Lower lobe of right lung (tissue), 2 donors: ENCODE measurements around the gene EIPR1. TPM values are rescaled to one million over a fixed set of nuclear protein-coding genes. Genes with fewer than 3 reads are reported as not detected.
A peak's percentile ranks its signal among the peaks of the same experiment; 100 is the strongest.

ENCODE experiments used
- ATAC-seq, 2 donors: fragments of 200-7000 bp; cut with Tn5 transposase; one replicate each; pipeline ENCODE4 v1.9.1; 2020 to 2022; ENCODE audit warnings: mild to moderate bottlenecking in 2 of 2, moderate library complexity in 2 of 2
- DNase-seq: peaks from one replicate; pipeline ENCODE4 v3.0.0-alpha.2; 2020
- H3K27ac ChIP-seq: fragments of 200-600 bp; one replicate; pipeline ENCODE4 v1.8.0; 2022
- H3K27me3 ChIP-seq: fragments of 200-600 bp; one replicate; pipeline ENCODE4 v1.8.0; 2022; ENCODE audit warnings: low read depth
- H3K36me3 ChIP-seq: fragments of 200-600 bp; one replicate; pipeline ENCODE4 v1.8.0; 2022; ENCODE audit warnings: mild to moderate bottlenecking
- H3K4me1 ChIP-seq: fragments of 200-600 bp; one replicate; pipeline ENCODE4 v1.8.0; 2022
- H3K4me3 ChIP-seq: fragments of 200-600 bp; one replicate; pipeline ENCODE4 v1.8.0; 2022; ENCODE audit warnings: mild to moderate bottlenecking
- H3K9me3 ChIP-seq: fragments of 200-600 bp; one replicate; pipeline ENCODE4 v1.8.0; 2022
- intact Hi-C: fragments of 100-400 bp; cut with DNase I; formaldehyde crosslinking; loops from one replicate; pipeline ENCODE4 v1.11.0; 2022
- total RNA-seq: library from RNA; stranded (reverse); fragmentation: NEBNext Ultra II Directional; extraction: Animal tissue kit (Norgen Biotek cat#: 25700); gene quantifications from one replicate; pipeline ENCODE4 v1.2.1, GENCODE V29; 2021
- TF ChIP-seq, protein P1 (sequence below): fragments of 200-600 bp; IDR thresholded peaks from one replicate; pipeline ENCODE4 v1.8.0; 2022; ENCODE audit warnings: antibody characterized with exemption, mild to moderate bottlenecking
- donor health status: DM: no; HTN: yes; CAD: no; lungs with severe emphysema.

The EIPR1 gene
- total RNA-seq, 1 donor from 2014 or later = 14.9 TPM

DNA sequence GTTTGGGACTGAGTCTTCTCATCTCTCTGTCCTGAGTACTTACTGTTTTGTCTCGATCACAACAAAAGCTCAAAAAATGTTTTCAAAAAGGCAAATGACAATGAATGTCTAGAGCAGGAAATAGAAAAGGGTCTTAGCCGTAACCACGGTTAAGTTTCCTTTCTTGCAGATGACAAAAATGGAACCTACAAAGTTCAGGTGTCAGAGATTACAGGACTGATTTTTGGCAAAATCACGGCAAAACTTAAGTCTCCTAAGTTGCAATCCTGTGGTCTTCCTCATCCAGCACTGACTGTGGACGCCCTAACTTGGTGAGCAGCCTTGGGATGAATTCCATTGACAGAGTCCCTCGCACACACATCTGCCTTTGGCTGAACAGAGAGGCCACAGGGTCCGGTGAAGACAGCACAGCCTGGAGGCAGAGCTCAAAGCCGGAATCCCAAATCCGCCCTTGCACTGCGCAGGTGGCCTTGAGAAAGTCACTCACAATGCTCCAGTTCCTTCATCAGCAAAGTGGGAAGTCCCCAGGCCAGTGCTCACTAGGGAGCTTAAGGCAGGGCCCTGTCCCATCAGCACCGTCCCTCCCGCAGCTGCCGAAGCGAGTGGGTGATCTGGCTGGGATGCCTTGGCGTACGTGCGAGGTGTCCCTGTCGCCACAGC is 55.2 kb downstream of the EIPR1 start:
- H3K4me3 ChIP-seq = no peak overlapping the region
- no peaks in the 10 kb centered on the region for H3K4me1 ChIP-seq
- H3K27ac ChIP-seq = no peak overlapping the region
- H3K27me3 ChIP-seq = no peaks in the 10 kb centered on the region
- TF ChIP-seq, protein P1, sequence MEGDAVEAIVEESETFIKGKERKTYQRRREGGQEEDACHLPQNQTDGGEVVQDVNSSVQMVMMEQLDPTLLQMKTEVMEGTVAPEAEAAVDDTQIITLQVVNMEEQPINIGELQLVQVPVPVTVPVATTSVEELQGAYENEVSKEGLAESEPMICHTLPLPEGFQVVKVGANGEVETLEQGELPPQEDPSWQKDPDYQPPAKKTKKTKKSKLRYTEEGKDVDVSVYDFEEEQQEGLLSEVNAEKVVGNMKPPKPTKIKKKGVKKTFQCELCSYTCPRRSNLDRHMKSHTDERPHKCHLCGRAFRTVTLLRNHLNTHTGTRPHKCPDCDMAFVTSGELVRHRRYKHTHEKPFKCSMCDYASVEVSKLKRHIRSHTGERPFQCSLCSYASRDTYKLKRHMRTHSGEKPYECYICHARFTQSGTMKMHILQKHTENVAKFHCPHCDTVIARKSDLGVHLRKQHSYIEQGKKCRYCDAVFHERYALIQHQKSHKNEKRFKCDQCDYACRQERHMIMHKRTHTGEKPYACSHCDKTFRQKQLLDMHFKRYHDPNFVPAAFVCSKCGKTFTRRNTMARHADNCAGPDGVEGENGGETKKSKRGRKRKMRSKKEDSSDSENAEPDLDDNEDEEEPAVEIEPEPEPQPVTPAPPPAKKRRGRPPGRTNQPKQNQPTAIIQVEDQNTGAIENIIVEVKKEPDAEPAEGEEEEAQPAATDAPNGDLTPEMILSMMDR = no peak
- ATAC-seq = no peak
- no peak for DNase-seq
- H3K36me3 ChIP-seq = peaks cover 5% of the 10 kb centered on the region
- no peaks in the 10 kb centered on the region for H3K9me3 ChIP-seq
- intact Hi-C loops = no loop called here

DNA sequence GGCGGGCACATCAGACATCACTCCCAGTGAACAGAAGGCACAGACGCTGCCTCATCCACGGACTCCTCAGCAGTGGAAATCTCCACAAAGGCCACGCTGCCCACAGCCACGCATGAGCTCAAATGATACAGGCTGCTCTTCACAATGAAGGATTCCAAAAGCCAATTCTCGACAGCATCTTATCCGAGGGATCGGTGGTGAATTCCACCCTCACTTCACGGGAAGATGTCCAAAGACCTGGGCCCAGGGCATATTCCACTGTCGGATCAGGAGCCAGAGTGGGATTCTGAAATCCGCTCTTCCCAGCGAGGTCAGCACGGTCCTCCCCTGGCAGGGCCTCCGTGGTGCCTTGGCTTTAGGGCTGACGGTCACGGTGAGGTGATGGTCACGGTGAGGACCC is 55.8 kb downstream of the EIPR1 start:
- ATAC-seq (no peak), DNase-seq (no peak)
- TF ChIP-seq, protein P1 = no peak
- H3K9me3 ChIP-seq = no peaks in the 10 kb centered on the region
- intact Hi-C loops = no loop called here
- no peaks in the 10 kb centered on the region for H3K4me1 ChIP-seq
- H3K4me3 ChIP-seq = no peak overlapping the region
- peaks cover 5% of the 10 kb centered on the region for H3K36me3 ChIP-seq
- H3K27ac ChIP-seq = no peak overlapping the region
- H3K27me3 ChIP-seq = no peaks in the 10 kb centered on the region

DNA sequence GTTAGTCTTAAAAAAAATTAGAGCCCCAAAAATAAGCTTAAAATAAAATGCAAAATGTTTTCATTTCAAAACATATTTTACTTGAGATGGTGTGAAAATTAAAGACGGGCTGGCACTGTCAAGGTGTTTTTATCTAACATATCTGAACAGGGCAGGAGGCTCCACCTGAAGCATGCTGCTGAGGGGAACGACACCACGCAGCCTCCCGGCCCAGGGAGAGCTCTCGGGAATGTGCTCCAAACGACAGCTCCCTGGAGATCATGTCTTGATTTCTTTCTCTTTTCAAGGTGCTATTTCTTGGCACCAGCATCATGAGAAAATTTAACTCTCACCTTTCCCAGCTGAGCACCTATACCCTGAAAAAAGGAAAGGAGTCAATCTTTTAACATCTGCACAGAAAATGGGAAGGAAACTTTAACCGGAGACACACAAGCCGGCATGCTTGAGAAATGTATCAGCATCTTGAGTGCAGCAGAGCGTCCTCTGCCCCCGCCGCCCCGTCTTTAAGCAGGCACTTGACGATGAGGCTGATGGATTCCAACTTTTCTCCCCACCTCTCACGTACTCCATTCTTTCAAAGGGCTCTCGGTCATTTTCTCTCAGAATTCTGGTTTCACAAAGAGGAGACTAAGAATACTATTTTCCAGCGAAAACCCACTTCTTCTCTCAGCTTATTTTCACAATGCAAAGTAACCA is 56.6 kb downstream of the EIPR1 start:
- DNase-seq = no peak
- ATAC-seq = no peak
- Histone ChIP-seq H3K4me1 (no peaks in the 10 kb centered on the region), H3K27ac (no peak overlapping the region), H3K27me3 (no peaks in the 10 kb centered on the region), H3K4me3 (no peak overlapping the region), H3K36me3 (peaks cover 5% of the 10 kb centered on the region), H3K9me3 (no peaks in the 10 kb centered on the region)
- TF ChIP-seq, protein P1 = no peak
- intact Hi-C loops = no loop called here

DNA sequence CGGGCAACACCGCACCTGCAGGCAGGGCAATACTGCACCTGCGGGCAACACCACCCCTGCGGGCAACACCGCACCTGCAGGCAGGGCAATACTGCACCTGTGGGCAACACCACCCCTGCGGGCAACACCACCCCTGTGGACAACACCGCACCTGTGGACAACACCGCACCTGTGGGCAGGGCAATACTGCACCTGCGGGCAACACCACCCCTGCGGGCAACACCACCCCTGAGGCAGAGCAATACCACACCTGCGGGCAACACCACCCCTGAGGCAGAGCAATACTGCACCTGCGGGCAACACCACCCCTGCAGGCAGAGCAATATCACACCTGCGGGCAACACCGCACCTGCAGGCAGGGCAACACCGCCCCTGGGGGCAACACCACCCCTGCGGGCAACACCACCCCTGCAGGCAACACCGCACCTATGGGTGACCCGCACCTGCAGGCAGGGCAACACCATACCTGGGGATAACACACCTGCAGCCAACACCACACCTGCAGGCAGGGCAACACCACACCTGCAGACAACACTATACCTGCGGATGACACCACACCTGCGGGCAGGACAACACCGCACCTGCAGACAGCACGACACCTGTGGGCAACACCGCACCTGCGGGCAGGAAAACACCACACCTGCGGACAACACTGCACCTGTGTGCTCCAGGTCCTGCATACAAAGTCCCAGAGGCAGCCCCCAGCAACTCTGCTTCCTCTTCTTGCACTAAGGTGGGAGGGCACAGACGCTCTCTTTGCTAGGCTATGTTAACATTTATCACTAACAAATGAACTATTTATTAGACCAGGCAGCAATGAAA is 57.7 kb downstream of the EIPR1 start:
- peak; percentile 31 for DNase-seq
- no peak overlapping the region for H3K27ac ChIP-seq

DNA sequence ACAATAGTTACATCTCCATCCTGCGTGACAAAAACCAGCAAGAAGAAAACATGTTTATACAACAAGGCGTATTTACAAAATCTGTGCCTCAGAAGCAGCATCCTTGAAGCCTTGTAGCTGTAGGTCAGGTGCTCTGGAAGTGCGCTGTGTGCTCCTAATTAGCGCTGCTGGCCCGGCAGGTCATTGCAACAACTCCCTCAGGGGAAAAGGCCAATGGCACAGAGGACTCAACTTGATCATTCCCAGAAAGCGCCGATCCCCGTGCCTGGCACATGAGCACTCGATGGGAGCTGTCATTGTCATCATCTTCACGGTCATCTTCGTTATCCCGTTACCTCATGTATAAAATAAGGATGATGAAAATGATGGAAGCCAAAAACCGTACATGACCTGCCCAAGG is 58.5 kb downstream of the EIPR1 start:
- Histone ChIP-seq H3K36me3 (peaks cover 5% of the 10 kb centered on the region), H3K27me3 (no peaks in the 10 kb centered on the region), H3K4me3 (no peak overlapping the region), H3K4me1 (no peaks in the 10 kb centered on the region), H3K9me3 (no peaks in the 10 kb centered on the region), H3K27ac (no peak overlapping the region)
- intact Hi-C loops = no loop called here
- ATAC-seq = no peak
- TF ChIP-seq, protein P1 = no peak
- DNase-seq = peak; percentile 28

More for the DNA sequence above, 57.7 kb downstream of the EIPR1 start:
- H3K4me1 ChIP-seq = no peaks in the 10 kb centered on the region
- no peak overlapping the region for H3K4me3 ChIP-seq
- no peaks in the 10 kb centered on the region for H3K9me3 ChIP-seq
- intact Hi-C loops = no loop called here
- peaks cover 5% of the 10 kb centered on the region for H3K36me3 ChIP-seq
- ATAC-seq = no peak
- TF ChIP-seq, protein P1 = no peak
- H3K27me3 ChIP-seq = no peaks in the 10 kb centered on the region
